RPMI7951 (cell line): ENCODE data around the gene GALNT6. TPM values are rescaled to one million over a fixed set of nuclear protein-coding genes. Genes with fewer than 3 reads are reported as not detected.

Source experiments
- DNase-seq: peaks from one replicate; pipeline ENCODE4 v3.0.0-alpha.2; 2012; ENCODE audit warnings: low read depth
- total RNA-seq: library from RNA; depleted of rRNA; stranded (reverse); fragments of >200 nt; shearing (Covaris generic); gene quantifications from 2 replicates; pipeline ENCODE4 v1.2.3, GENCODE V29; 2014

GALNT6 gene
- total RNA-seq, 1 experiment from 2014 or later: 18.5 TPM

- DNase-seq: no peak
Measured at GRCh38 chr12:51406290-51406689, 15.1 kb upstream of the GALNT6 start.

- DNase-seq: no peak
Measured at GRCh38 chr12:51405801-51406207, 14.6 kb upstream of the GALNT6 start.

GRCh38 chr12:51404627-51405026 lies 13.4 kb upstream of the GALNT6 start:
- DNase-seq: no peak

DNA sequence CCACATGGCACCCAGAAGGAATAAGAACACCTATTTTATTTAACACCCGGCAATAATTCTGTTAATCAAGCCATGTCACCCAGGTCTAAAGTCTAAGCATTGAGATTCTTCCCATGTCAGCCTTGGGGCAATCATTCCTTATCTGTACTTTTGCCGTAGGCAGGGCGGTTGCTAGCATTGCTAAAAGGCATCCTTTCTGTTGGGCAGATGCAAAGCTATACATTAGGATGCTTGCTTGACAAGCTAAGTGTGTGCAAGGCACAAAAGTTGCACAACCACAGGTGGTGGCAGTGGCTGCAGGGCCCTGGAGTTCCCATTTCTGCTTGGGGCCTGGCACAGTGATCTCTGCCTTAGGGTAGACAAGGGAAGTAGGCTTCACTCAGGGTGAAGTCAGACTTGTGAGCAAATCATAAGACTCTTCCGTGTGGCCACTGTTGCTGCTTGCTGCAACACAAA lies 12.5 kb upstream of the GALNT6 start:
- no peak for DNase-seq

- peak; percentile 15 for DNase-seq
Measured at GRCh38 chr12:51403159-51403558, 12.0 kb upstream of the GALNT6 start.

DNA sequence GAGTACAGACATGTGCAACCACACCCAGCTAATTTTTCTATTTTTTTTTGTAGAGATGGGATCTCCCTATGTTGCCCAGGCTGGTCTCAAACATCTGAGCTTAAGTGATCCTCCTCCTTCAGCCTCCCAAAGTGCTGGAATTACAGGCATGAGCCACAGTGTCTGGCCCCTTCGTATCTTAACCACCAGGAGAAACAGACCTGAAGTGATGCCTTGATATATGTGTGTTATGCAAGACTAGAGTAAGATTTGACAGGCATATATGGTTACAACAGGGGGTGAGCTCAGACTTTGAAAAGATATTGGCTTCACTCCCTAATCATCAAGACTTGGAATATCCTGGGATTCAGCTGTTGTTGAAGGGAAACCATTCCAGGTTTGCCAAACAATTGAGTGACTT lies 10.7 kb upstream of the GALNT6 start:
- DNase-seq: no peak

DNA sequence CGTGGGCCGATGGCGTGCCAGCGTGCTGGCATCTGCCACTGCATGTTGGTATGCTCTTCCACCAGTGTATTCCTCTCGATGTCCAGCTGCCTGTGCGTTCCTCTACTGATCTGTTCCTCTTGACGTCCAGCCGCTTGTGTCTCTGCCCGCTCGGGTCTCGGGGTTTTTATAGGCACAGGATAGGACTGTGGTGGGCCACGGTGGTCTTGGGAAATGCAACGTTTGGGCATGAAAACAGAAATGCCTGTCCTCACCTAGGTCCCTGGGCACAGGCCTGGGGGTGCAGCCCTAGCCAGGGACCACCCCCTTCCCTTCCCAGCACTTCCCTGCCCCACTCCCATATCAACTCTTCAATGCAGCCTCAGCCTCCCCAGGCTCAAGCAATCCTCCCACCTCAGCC lies 10.3 kb upstream of the GALNT6 start:
- peak; percentile 34 for DNase-seq

GRCh38 chr12:51401020-51401419 lies 9.8 kb upstream of the GALNT6 start:
- DNase-seq: no peak

DNA sequence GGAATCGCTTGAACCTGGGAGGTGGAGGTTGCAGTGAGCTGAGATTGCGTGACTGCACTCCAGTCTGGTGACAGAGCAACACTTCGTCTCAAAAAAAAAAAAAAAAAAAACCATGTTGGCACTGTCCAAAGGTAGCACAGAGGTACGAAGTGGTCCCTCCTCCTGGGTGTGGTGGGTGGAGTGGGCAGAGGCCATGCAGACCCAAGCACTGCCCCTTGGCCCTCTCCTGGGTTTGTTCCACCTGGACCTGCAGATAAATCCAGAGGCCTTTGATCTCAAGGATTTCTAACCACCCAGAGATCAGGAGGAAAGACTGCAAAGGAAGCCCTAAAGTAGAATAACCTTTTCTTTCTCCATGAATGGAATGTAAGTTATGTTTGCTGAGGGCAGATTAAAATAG lies 8.7 kb upstream of the GALNT6 start:
- DNase-seq: no peak

DNA sequence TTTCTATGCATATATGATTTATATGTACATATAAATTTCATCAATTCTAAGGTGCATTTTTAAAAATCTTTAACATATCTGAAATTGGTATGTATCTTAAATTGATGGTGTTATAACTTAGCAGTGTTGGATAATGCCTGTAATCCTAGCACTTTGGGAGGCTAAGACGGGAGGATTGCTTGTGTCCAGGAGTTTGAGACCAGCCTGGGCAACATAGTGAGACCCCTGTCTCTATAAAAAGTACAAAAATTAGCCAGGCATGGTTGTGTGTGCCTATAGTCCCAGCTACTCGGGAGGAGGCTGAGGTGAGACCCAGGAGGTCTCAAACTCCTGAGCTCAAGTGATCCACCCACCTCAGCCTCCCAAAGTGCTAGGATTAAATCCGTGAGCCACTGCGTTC lies 6.5 kb upstream of the GALNT6 start:
- no peak for DNase-seq

- peak; percentile 7 for DNase-seq
Measured at GRCh38 chr12:51395283-51396230, 4.4 kb upstream of the GALNT6 start.

DNA sequence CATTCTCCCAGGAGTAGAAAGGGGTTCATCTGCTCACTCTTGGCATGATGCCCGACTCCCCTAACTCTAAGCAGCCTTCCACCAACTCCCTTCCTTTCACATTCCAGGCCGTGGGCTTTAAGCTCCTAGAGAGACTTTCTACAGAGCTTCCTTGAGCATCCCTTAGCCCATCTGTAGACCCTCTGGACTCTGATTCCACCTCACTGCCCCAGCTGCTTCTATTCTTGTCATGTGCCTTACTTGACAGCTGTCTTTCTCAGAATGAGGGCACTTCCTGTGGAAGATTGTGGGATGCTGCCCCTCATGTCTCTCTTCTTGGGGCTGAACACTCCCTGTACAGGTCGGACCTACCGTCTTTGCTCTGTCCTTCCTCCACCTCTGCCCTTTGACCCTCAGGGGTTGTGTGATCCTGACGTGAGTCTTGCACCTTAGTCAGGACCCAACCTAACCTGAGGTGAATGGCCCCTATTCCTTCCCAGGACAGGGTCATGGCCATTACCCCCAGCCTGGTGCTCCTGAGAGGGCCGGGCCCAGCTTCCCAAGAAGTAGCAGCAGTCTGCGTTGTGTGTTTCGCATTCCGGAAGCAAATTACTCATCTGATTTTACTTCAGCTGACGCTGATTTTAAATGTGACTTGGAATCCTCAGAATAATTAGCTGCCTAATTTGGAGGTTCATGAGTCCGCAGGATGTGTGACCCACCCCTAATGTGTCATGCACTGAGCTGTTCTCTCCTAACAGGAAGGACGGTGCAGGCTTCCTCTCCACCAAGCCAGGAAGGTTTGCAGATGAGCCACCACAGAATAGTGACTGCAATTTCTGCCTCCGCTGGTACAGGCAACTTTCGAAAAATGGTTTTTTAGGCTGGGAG lies 2.7 kb upstream of the GALNT6 start:
- peak; percentile 93 for DNase-seq

- DNase-seq: peak; percentile 78
Measured at GRCh38 chr12:51392556-51393237, 1.5 kb upstream of the GALNT6 start.

DNA sequence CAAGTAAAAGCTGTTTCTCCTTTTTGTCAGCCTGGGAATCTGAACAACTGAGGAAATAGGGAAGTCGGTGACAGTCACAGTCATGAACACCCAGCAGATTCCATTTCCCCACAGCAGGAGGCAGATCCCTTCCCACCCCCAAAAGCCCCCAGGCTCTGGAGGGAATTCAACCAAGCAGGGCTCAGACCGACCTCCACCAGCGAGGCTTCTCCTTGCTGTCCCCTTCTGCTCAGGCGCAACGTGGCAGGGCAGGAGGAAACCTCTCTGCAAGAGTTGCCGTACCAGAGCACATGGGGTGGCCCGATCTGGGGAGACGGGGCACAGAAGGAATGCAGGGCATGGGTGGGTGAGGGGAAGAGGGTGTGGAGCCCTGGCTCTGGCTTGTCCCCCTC lies 319 bp downstream of the GALNT6 start:
- peak; percentile 11 for DNase-seq

DNA sequence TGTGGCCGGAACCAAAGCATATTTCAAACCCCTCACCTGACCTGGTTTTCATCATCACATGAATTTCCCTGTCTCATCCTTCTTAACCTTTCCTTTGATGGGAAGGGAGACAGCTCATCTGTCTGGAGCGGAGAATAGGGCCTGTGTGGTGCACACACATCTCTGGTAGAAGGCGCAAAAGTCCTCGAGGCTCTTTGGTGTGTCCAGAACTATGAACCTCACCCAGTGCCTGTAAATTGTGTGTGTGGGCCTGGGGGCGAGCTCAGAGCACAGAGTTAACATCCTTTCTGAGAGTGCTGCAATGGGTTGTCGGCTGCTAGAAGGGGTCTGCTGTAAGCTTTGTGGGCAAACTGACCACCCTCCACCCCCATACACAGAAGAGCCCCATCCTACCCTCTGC lies 749 bp downstream of the GALNT6 start:
- DNase-seq: no peak

DNA sequence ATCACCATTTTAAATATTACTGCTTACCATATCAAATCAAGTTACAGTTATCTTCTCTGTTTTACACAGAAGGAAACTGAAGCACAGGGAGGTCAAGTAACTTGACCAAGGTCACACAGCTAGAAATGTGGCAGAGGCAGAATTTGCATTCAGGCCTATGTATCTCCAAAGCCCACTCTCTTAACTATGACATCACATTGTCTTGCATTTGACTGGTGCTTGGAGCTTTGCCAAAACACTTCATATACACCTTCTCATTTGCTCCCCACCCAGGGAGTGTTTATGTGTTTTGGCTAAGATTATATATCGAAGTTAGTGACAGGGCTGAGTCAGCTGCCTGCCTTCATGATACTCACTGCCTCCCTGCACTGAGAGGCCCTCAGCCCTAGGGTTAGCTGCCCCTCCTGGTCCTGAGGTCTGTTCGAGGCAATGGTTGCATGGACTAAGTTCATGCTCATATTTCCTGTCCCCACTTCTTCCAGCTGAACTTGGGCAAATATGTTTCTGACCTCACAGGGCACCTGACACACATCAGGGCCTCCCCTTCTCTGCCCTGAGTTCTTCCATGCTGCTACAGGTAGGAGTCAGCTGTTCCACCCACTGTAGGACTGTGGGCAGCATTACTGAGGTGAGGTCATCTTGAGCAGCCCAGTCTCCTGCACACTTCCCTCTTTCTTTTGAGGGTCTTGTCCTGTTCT lies 1.8 kb downstream of the GALNT6 start:
- DNase-seq: peak; percentile 19

- no peak for DNase-seq
Measured at GRCh38 chr12:51388846-51389245, 2.4 kb downstream of the GALNT6 start.

DNA sequence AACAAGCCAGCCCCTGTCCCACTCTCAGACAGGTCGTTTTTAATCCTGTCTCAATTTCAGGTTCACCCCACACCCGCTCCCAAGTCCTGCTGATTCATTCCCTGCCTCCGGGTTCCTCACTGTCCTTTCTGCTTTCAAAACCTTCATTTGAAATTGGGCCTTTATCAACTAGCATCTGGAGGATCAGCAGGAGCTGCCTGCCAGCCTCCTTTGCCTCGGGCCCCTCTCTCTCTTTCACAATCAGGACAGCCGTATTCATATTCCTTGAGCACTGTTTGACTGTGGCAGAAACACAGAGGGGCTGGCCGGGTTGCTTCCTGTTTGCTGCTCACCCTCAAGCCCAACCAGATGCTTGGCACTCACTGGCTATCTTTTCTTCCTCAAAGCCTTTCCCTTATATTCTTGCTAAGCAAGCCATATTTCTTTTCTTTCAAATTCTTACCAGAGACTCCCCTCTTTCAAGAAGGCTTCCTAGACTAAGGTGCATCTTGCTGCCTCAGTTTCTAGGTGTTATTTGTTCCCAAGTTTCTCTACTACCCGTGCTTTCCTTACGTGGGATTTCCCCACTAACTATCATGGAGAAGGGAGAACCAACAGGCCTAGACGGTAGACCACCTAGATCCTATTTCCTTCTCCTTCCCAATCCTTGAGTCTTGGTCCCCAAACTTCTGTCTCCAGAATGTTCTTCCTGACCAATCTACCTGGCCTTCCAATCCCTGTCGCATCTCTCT lies 3.0 kb downstream of the GALNT6 start:
- DNase-seq: peak; percentile 93

DNA sequence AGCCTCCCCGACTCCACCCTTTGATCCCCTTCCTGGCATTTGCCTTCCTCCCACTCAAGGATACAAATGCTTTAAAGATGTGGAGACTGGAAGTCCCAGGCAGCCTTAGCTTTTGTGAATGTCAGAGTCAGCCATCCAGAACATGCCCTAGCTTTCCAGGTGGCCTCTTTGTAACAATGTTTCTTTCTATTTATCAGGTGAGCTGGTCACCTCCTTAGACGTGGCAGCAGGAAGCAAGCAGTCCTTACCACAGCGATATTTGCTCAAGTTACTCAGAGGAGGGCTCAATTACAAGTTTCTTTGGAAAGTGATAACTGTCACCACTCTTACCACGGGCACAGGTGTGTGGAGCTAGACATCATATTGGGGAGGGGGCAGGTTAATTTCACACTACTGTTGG lies 4.9 kb downstream of the GALNT6 start:
- no peak for DNase-seq

GRCh38 chr12:51383269-51383905 lies 7.8 kb downstream of the GALNT6 start:
- DNase-seq: peak; percentile 6
